Measurements from ENCODE around the gene TUBB4B.

- TF ChIP-seq CTCF (IDR thresholded peaks at IDR 0.05) = no peak
- no peak for TF ChIP-seq EP300 (IDR thresholded peaks at IDR 0.05; ENCODE audit: low read depth)
- no peak for TF ChIP-seq POLR2AphosphoS5 (IDR thresholded peaks at IDR 0.05)
- no peak for TF ChIP-seq POLR2A (IDR thresholded peaks at IDR 0.05)
These were observed 28.6 kb upstream of the TUBB4B start for GRCh38 chr9:137212520-137212919.
